Hepatic stellate cell (primary cell): ENCODE results near the gene TRIM47.

Experiments used
- DNase-seq: peaks from one replicate; pipeline ENCODE4 v3.0.0; 2011; ENCODE audit warnings: low spot score

TRIM47 gene

DNA sequence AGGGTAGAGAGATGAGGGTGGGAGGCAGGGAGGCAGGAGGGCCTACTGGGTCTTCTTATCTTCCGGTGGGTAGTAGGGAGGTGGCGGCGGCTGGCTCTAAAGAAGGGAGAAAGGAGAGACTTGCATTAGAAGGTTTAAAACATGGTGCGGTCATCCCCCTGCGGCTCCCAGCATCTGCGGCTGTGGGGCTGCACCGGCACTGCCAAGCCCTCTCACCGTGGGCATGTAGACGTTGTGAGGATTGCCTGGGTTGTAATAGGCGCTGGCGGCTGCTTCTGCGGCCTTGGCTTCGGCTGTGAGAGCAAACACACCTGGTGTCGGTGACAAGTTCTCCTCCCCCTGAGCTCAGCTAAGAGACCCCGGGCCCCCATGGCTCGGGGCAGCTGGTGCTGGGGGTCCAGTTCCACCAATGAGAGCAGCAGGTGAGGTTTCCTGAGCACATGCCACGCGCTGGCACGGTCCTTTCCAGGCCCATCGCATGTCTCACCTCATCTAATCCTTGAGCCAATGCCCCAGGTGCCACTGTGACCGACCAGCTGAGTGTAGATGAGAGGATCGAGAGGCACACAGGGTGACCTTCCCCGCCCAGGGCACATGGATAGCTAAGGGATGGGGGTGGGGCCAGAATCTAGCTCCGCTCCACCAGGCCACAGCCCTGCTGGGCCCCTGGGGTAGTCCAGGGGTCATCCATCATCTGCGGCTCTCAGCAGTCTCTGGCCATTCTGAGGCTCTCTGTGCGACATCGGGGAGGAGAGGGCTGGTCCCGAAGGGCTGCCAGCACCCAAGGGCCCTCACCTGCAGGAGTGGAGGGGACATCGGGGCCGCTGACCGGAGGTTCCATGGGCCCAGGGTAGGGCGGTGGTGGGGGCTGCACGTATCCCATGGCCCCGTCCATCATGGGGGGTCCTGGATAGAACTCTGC is 31.4 kb downstream of the TRIM47 start:
- no peak for DNase-seq

DNA sequence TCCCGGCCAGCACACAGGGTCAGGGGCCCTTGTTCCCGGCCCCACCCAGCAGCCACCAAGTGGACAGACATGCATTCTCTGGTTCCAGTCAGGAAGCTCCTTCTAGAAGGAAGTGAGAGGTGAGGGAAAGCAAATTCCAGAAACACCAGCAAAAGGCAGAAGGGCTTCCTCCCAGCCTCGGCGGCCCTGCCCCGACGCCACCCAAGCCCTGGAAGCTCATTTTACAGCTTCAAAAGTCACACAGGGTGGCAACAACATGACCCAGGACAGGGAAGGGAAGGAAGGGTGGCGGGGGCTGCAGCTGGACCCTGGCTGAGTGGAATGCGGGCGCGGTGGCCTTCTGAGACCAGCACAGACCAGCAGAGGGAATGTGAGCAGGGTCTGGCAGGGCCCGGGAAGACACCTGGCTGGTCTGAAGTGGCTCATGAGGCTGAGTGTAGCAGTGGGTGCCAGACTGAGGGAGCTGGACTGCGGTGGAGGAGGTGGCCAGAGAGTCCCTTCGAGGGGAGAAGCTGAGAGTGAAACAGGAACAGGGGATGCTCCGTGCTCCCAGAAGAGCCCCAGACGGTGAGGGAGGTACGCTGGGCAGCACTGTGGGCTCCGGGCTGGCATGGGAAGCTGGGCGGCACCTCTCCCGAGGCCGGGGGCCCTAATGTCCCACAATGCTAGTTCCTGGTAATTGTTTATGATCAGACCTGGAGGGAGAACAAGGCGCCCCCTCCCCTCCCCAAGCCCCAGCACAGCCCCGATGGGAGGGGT is 32.3 kb downstream of the TRIM47 start:
- no peak for DNase-seq

DNA sequence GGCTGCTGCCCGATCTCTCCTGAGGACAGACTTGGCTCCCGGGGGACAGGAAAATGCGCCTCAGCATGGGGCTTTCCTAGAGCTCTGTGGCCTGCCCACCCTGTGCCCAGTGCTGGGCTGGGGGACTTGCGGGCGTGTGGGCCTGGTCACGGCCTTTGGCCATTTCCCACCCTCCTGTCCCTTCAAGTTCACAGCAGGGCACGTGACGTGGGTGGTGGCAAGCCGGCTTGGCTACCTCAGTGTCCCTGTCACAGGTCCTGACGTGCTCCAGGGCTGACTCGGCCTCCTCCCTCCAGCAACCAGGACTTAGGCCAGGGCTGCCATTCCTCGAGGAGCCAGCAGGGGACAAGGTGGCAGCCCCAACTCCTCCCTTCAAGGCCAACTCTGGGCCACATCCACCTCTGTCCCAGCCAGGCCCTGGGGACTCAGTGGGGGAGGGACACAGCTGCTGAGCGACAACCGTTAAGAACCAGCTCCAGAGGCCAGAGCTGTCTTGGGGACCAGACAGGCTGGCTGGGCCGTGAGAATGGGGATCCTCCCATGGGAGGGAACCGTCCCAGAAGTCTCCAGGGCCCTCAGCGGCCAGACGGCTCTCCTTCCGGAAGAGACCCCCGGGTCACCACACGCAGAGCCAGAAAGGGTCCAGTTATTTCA is 33.2 kb downstream of the TRIM47 start:
- peak; percentile 91 for DNase-seq

DNA sequence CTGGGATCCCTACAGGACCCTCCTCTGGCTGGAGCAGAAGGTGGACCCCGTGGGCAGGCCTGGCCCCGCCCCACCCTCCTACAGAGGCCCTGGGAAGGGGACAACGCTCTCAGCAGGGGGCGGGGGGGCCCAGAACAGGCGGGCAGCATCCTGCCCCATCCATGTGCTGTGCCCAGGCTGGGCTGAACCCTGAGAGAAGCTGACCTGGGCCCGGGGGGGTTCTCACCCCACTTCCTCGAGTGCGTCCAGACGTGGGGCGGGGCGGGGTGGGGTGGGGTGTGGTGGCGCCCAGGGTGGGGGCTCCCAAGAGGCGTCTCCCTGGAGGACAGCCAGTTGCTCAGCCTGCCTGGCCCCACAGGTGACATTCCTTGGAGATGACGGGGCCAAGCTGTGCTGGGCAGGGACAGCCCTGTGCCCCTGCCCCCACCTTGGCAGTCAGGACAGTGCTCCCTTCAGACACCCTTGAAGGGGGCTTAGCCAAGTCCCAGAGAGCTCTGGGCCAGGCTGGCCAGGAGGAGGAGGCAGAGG is 33.8 kb downstream of the TRIM47 start:
- DNase-seq = no peak

DNA sequence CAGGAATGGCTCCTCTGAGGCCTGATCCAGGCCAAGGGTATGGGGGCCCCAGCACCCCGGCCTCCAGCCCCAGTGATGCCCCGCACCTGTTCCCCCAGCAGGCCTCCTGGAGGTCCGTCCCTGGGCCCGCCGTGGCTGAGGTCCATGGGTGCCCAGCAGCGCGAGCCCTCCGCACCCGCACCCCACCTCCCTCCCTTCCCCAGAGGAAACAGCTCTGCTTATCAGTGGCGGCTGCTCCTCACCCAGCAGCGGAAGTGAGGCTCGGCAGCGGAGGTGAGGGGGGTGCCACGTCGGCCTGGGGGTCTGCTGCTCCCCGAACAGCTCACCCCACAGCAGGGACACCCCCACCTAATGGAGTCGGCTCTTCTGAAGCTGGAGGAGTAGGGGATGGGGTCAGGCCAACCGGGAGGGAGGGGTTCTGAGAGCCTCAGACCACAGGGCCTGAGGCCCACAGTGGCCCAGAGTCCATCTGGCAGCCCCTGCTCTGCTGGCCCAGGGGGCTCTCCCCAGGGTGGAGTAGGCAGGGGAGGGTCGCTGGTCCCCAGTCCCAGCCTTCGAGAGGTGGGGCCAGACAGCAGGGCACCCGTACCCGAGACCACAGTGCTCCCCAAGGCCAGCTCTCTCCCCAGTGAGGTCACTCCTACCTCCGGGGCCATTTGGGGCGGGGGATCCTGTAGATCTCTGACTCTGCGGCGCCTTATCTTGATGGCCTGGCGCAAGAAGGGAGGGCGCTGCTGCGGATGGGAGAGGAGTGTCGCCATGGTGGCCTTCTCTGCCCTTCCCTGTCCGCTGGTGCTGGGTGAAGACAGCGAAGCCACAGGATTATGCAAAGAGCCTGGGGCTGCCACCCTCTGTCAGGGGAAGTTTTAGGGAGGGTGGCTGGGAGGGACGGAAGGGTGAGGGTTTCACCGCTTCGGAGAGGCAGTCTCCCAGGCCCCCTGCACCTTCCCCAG is 34.5 kb downstream of the TRIM47 start, which contains the start of gene UNC13D:
Gene UNC13D, minus strand, starts transcription at position 828 of the 953 bp plus-strand sequence. Its CDS starts 67 bp downstream, at position 761.
- DNase-seq = no peak

DNA sequence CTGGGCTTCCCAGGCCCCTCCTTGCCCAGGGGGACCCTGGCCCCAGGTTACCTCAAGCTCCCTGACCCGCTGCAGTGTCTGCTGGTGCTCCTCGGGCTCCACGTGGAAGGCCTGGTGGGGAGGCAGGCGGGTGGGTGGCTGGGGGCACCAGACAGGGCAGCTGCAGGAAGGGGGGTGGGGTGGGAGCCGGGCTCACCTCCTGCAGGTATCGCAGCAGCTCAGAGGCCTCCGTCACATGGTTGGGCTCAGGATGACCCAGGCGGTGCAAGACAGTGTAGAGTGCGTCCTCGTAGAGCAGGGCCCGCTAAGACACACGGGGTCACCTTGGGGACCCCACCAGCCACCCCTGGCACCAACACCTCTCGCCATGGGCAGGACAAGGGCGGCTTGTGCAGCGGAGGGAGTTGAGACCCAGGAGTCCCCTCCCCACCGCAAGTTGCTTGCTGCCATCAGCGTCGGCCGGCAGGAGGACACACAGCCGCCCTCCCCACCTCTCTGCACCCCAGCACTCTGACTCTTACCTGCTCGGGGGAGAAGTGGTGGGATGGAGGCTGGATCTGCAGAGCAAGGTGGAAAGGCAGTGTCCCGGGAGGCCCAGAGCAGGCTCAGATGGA is 35.3 kb downstream of the TRIM47 start:
- no peak for DNase-seq

DNA sequence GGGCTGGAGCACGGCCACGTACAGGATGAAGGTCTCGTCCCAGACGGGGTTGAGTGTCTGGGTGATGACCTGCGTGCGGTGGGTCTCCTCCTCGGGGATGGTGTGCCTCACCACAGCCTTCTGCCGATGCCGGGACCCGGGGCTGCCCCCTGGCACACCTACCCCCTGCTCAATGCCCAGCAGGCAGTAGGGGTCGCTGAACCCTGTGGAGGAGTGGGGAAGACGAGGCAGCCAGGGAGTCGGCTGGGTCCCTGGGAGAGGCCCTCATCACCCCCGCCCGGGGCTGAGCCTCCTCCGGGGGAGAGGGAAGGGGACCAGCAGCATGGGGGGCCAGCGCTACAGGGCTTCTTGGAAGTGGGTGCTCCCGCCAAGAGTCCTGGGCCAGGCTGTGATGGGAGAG is 36.0 kb downstream of the TRIM47 start:
- DNase-seq = no peak

DNA sequence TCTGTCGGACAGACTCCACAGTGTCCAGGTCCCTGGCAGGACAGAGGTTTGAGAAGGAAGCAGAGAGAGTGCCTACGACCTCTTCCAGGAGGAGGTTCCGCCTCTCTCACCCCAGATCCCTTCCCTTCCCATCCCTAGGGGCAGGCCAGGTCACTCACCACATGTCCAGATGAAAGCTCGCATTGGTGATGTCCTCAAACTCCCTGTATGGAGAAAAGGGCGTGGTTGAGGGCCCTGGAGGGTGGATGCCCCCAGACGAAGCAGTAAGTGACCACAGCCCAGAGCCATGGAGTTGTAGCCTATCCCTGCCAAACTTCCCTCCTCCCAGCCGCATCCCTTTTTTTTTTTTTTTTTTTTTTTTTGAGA is 37.6 kb downstream of the TRIM47 start:
- no peak for DNase-seq

DNA sequence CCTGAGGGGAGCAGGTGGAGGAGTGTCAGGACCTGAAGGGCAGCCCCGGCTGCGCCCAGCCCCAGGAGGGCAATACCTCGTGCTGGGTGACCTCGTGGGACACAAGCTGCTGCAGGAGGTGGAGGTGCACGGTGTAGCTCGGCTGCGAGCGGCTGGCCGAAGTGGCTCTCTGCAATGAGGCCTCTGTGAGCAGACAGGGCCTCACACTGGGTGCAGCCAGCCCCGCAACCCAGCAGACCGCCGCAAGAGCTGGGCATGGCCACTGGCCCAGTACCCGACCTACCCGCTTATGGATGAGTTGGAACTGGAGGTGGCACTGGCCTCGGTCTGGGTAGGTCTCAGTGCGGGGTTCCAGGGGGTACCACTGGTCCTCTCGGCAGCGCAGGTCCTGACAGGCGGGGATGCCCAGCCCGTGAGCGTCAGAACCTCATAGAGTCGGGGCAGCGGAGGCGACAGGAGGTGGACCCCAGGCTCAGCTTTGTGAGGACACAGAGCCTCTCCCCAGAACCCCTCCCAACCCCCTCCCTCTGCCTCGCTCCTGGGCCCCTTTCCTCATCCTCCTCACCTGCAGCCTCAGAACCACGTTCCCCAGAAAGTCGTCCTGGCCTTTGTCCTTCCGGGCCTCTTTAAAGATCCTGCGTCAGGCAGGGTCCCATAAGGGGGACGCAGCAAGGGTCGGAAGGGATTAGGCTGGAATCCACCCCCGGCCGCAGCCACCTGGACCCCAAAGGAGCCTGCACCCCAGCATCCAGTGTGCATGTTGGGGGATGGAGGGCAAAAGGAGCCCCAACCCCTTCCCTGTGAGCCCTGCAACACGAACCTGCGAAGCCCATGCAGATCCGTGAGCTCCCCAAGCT is 38.2 kb downstream of the TRIM47 start:
- no peak for DNase-seq

DNA sequence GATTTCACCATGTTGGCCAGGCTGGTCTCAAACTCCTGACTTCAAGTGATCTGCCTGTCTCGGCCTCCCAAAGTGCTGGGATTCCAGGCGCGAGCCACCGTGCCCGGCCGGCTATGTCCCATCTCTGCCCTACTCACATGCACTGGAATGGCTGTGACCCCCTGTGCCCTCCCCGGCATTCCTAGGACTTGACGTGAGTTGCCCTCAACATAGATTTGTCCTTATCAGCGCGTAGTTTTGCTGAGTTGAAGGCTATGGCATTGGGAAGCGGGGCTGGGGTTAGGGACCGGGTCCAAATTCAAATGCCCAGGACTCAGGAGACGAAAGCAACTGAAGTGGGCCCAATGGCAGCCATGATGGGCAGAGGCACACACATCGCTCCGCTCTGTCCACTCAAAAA is 40.0 kb downstream of the TRIM47 start:
- DNase-seq = no peak

DNA sequence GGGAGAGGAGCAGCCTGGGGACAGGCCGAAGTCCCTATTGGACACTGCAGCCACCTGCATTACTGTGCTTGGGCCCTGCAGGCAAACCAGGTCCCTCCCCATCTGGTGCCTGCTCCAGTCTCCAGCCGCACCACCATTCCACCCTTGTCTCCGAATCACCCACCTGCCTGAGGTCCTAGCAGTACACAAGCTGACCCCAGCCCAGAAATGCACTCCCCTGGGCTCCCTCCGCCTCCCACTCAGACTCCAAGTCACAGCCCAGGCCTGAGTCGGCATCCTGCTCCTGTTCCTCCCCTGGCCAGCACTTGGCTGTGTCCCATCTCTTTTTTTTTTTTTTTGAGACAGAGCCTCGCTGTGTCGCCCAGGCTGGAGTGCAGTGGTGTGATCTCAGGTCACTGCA is 40.5 kb downstream of the TRIM47 start:
- no peak for DNase-seq

DNA sequence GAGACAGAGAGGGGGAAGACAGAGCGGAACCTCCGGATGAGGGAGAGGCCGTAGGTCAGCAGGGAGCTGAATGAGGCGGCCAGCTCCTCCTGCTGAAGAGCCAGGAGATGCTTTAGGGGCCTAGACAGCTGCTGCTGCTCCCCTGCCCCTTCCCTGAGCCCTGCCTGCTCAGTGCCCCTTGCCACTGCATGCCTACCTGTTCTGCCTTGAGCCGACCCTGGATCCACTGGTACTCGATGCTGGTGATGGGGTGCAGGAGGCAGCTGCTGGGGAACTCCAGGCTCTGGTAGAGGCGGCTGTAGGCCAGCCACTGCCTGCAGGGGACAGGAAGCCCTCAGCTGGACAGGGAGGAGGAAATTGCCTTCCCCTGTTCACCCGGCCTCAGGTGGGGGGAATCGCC is 41.8 kb downstream of the TRIM47 start:
- DNase-seq = no peak

DNA sequence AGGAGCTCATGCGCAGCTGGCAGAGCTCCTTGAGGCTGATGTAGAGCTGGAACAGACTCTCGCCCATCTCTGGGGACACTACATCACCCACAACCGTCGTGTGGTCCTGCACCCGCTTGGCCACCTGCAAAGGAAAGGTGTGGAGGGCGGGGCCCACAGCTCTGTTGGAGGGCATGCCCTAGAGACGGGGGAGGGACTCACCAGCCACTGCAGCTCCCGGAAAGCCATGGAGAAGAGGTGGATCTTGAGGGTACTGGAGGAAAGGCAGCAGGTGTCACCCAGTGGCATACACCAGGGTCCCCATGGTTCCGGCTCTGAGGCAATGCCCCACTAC is 42.8 kb downstream of the TRIM47 start:
- DNase-seq = no peak

DNA sequence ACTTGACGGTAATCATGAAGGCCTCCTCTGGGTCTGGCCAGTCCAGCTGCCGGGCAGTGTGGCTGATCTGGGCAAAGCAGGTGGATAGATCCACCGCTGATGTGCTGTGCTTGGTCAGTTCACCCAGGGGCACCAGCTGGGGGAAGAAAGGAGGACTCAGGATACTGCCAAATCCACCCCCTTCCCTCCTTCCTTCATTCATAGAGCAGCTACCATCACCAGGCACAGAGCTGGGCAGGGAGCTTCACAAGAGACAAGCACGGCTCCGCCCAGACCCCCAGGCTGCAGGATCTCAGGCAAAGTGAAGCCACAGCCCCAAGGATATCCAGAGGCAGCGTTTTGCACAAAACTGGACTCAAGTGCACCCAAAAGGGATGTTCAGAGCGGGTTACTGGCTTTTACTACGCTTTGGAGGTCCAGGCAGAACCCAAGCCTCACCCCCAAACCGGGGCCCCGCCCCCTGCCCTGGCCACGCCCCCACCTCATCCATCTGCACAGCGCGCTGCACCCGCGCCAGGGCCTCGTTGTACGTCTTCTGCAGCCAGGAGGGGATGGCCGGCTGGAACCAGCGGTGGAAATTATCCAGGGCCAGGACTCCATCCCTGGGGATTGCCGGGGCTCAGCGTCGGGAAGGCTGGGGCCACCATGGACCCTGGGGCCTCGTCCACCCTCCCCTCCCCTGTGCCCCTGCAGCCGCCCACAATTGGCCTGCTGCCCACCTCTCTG is 43.3 kb downstream of the TRIM47 start:
- DNase-seq = no peak

DNA sequence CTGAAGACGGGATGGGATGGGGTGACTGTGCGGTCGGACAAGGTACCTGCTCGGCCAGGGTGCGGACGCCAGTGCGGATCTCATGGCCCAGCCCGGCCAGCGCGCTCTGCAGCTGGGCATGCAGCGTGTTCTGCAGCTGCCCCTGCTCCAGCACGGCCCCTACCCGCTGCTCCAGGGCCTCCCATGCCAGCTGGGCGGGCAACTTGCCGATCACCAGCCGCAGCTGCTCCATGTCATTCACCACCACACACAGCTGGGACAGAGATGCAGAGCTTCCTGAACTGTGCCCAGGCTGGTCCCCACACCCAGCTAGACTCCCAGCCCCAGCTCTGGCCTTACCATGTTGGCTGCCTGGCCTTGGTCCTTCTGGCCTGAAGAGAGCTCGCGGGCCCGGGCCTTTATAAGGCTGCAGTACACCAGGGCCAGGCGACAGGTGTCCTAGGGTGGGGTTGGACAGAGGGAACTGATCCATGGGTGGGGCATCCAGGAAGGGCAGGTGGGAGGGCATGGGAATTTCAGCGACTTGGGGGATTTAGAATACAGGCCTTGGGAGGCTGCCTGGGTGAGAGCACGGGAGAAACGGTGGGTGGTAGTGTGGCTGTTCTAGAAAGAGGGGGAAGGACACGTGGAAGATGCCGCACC is 44.0 kb downstream of the TRIM47 start:
- no peak for DNase-seq

DNA sequence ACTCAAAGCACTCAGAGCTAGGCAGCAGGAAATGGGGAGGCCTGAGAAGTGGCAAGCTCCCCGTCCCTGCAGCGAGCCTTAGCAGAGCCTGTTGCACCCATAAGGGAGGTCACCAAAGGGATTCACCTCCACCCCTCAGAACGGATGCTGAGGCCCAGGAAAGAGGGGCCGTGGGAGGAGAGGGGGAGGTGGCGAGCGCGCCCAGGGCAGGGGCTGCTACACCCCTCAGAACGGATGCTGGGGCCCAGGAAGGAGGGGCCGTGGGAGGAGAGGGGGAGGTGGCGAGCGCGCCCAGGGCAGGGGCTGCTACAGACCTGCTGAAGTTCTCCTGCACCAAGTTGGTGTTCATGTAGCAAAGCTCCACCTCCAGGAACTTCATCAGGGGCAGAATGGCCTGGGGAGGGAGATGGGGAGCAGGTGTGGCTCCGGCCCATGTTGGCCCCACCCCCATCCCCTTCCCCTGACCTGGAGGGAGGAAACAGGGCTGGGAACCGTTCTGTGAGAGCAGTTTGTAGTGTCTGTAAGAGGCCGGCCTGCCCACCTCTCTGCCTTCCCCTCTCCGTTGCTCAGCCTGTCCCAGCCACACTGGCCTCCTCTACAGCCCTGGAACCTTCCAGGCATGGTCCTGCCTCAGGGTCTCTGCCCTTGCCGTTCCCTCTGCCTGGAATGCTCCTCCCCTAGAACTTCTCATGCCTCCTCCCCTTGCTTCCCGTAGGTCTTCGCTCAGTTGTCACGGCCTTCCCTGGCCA is 45.6 kb downstream of the TRIM47 start:
- no peak for DNase-seq

DNA sequence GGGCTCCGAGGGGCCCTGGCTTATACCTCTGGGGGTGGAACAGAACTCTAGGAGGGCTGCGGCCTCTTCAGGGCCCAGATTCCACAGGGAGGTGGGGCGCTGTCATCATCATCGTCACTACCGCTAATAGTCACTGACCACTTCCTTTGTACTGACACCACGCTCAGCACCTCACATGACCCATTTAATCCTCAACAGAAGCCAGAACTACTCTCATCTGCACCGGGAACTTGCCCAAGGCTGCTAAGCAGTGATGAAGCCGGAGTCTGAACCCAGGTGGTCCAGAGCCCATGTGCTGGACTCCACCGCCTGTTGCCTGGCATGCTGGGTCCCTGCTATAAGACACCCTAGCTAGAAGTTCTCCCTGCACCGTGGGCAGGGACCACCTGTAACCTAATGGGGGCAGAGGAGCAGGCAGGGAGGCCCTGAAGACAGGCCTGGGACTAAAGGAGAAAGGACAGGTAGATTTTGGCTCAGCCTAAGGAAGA is 46.2 kb downstream of the TRIM47 start:
- DNase-seq = no peak

DNA sequence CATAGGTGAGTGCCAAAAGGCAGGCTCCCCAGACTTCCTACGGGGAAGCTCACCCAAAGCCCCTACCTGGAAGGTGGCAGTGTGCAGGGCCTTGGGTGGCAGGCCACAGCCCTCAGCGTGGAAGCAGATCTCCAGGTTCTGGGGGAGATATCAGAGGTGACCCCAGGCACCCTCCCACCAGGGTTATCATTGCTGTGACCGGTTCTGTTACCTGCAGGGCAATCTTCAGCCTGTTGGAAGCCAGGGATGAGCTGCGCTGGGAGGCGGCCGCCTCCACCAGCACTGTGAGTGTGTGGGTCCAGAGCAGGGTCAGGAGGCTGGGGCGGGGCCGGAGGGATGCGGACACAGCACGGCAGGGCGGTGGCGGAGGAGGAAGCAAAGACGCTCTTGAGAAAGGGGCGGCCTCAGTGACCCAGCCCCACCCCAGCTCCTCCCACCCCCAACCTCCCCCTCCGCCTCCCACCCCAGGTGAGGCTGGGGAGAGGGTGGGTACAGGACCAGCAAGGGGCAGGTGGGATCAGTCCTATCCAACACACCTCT is 47.3 kb downstream of the TRIM47 start:
- DNase-seq = no peak
